ENCODE results near the gene GRAMD1A. TPM values are rescaled to one million over a fixed set of nuclear protein-coding genes. Genes with fewer than 3 reads are reported as not detected.

Gene GRAMD1A
- total and polyA plus RNA-seq, 9 of the 15 experiments (the other 6 are each of a cell fraction or from before 2014, with no cell fraction given) = 1.4 to 63.8 (median 38.5) TPM

DNA sequence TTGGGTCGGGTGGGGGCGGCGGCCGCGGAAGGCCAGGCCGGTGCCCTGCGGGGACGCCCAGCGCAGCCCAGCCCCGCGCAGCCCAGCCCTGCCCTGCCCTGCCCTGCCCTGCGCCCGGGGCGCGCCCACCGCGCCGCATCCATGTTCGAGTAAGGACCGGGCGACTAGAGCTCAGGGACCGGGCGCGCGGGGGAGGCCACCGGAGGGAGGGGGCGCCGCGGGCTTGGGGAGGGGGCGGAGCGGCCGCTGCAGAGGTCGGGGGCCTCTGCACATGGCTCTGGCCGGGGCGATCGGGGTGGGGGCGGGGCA lies 169 bp downstream of the GRAMD1A start (continued):
- TF ChIP-seq, protein P1, sequence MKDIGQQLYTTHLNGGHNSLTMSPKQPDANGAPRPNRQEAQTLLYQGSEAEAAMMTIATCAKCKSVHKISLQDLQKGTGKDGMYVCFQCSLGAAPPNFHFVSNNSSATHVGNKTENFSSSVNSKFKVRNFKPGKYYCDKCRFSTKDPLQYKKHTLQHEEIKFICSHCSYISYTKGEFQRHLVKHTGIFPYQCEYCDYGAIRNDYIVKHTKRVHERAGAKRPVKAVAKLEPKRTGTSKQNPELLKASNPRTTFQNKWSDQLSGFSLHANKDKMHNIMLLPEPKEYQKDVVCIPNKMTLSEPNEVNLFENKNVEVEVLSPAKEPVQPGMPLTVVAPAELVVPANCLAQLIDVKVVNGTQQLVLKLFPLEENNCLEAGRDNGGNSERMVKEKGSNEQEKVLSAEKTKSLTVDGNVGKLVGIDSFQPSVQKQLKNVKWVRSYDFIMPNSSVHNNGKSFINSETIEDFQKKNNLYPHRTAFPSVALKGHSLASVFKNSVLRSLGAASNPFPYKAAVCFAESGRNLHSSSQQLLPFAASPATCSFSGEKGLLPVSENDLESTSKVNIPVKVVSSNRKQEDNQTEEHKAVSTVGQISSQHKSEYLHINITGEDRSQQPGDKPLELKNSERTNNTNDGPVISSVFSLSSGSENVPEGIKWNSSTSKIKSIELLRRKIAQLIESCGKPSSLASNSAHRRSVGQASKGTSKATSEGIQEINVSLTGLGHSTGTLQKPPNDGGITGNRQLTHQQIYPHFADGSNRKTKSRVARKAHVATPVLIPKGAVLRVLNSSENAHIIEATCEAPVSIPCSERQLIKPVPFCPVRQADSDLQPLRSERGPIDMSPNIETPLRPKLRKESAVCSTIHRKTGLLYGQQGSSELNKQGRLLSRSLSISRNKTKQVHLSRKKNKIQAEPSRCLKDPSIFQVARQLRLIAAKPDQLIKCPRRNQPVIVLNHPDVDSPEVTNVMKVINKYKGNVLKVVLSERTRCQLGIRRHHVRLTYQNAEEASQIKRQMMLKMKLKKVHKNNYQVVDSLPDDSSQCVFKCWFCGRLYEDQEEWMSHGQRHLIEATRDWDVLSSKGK (CRISPR knock-in tag; IDR thresholded peaks at IDR 0.05) = no peak
- no peak for TF ChIP-seq TEAD1 (CRISPR knock-in tag; IDR thresholded peaks at IDR 0.05)
- TF ChIP-seq, protein P2, sequence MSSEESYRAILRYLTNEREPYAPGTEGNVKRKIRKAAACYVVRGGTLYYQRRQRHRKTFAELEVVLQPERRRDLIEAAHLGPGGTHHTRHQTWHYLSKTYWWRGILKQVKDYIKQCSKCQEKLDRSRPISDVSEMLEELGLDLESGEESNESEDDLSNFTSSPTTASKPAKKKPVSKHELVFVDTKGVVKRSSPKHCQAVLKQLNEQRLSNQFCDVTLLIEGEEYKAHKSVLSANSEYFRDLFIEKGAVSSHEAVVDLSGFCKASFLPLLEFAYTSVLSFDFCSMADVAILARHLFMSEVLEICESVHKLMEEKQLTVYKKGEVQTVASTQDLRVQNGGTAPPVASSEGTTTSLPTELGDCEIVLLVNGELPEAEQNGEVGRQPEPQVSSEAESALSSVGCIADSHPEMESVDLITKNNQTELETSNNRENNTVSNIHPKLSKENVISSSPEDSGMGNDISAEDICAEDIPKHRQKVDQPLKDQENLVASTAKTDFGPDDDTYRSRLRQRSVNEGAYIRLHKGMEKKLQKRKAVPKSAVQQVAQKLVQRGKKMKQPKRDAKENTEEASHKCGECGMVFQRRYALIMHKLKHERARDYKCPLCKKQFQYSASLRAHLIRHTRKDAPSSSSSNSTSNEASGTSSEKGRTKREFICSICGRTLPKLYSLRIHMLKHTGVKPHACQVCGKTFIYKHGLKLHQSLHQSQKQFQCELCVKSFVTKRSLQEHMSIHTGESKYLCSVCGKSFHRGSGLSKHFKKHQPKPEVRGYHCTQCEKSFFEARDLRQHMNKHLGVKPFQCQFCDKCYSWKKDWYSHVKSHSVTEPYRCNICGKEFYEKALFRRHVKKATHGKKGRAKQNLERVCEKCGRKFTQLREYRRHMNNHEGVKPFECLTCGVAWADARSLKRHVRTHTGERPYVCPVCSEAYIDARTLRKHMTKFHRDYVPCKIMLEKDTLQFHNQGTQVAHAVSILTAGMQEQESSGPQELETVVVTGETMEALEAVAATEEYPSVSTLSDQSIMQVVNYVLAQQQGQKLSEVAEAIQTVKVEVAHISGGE (CRISPR knock-in tag; IDR thresholded peaks at IDR 0.05) = no peak; a peak in 1 of 6 replicates
